ENCODE measurements around the gene CDC42EP2. TPM values are rescaled to one million over a fixed set of nuclear protein-coding genes. Genes with fewer than 3 reads are reported as not detected.

CDC42EP2 gene
- total RNA-seq, 1 donor: 15.6 TPM

DNA sequence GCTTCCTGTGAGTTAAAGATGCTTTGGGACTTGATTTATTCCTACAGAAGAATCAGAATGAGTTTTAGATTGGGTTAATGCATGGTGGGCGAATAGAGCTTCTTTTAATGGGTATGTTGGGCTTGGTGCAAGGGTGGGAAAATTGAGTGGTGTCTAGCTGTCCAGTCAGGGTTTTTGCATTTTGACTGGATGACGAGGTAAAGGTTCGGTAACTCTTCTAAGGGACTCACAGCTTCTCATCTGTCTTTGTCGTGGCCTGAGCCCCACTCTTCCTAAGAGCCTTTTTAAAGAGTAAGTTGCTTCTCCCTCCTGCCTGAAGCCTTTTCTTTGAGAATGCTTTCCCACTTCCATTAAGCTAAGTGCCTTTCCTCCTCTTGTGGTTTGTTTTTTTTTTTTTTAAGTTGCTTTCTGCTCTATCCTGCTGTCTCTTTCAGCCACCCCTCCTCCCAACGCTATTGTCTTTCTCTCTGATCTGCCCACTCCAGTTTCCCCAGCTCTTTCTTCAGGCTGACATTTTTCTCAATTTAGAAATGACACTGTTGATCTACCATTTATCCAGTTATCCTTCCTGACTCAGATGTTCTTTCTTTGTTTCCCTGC, 20.1 kb downstream of the CDC42EP2 start:
- H3K4me1 ChIP-seq (ENCODE audit: insufficient read depth, low read length): peaks cover 12% of the 10 kb centered on the region
- H3K79me2 ChIP-seq (ENCODE audit: insufficient read depth, low read length): peaks cover 60% of the 10 kb centered on the region
- H3K4me2 ChIP-seq (ENCODE audit: insufficient read depth, low read length): peak overlapping the region; percentile 98
- peak overlapping the region; percentile 94 for H3K4me3 ChIP-seq (ENCODE audit: insufficient read depth, low read length)
- peak; percentile 80 for DNase-seq (ENCODE audit: insufficient read length, low spot score, missing footprints)
- TF ChIP-seq, protein P1, sequence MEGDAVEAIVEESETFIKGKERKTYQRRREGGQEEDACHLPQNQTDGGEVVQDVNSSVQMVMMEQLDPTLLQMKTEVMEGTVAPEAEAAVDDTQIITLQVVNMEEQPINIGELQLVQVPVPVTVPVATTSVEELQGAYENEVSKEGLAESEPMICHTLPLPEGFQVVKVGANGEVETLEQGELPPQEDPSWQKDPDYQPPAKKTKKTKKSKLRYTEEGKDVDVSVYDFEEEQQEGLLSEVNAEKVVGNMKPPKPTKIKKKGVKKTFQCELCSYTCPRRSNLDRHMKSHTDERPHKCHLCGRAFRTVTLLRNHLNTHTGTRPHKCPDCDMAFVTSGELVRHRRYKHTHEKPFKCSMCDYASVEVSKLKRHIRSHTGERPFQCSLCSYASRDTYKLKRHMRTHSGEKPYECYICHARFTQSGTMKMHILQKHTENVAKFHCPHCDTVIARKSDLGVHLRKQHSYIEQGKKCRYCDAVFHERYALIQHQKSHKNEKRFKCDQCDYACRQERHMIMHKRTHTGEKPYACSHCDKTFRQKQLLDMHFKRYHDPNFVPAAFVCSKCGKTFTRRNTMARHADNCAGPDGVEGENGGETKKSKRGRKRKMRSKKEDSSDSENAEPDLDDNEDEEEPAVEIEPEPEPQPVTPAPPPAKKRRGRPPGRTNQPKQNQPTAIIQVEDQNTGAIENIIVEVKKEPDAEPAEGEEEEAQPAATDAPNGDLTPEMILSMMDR (IDR thresholded peaks at IDR 0.05; ENCODE audit: extremely low read depth, low read depth, low read length): no peak
- peak overlapping the region; percentile 95 for H3K27ac ChIP-seq (ENCODE audit: low read depth, low read length)
- H3K36me3 ChIP-seq (ENCODE audit: insufficient read depth, low read length): peaks cover 17% of the 10 kb centered on the region
- no peaks in the 10 kb centered on the region for H3K9me3 ChIP-seq (ENCODE audit: low read depth, low read length)
- no peaks in the 10 kb centered on the region for H3K27me3 ChIP-seq (ENCODE audit: insufficient read depth, low read length)
- H2AFZ ChIP-seq (ENCODE audit: low read length): no peak overlapping the region
- H4K20me1 ChIP-seq (ENCODE audit: insufficient read depth, low read length): peaks cover 42% of the 10 kb centered on the region

DNA sequence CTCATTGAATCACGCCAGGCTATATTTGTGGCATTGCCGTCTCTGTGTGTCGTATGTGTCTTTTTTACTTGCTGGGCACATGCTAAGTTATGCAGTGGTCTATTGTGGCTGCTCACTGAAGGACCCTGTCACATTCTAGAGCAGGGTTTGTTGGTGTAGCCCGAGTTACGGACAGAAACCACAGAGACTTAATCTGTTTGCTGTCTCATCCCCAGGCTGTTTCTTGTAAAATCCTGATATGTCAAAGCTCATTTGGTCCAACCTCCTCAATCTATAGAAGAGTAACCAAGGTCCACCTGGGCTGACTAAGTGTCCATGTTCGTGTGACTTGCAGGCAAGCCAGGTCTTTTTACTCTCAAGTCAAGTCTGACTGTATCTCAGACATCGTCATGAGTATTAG, 24.0 kb downstream of the CDC42EP2 start:
- no peak overlapping the region for H3K27ac ChIP-seq (ENCODE audit: low read depth, low read length)
- H3K4me2 ChIP-seq (ENCODE audit: insufficient read depth, low read length): no peak overlapping the region
- H3K9me3 ChIP-seq (ENCODE audit: low read depth, low read length): no peaks in the 10 kb centered on the region
- H3K4me3 ChIP-seq (ENCODE audit: insufficient read depth, low read length): no peak overlapping the region
- H4K20me1 ChIP-seq (ENCODE audit: insufficient read depth, low read length): peaks cover 61% of the 10 kb centered on the region
- H3K36me3 ChIP-seq (ENCODE audit: insufficient read depth, low read length): peaks cover 54% of the 10 kb centered on the region
- H3K27me3 ChIP-seq (ENCODE audit: insufficient read depth, low read length): no peaks in the 10 kb centered on the region
- peaks cover 11% of the 10 kb centered on the region for H3K4me1 ChIP-seq (ENCODE audit: insufficient read depth, low read length)
- H3K79me2 ChIP-seq (ENCODE audit: insufficient read depth, low read length): peaks cover 82% of the 10 kb centered on the region
- H2AFZ ChIP-seq (ENCODE audit: low read length): no peak overlapping the region
- DNase-seq (ENCODE audit: insufficient read length, low spot score, missing footprints): peak; percentile 48
- TF ChIP-seq, protein P1 (IDR thresholded peaks at IDR 0.05; ENCODE audit: extremely low read depth, low read depth, low read length): no peak

DNA sequence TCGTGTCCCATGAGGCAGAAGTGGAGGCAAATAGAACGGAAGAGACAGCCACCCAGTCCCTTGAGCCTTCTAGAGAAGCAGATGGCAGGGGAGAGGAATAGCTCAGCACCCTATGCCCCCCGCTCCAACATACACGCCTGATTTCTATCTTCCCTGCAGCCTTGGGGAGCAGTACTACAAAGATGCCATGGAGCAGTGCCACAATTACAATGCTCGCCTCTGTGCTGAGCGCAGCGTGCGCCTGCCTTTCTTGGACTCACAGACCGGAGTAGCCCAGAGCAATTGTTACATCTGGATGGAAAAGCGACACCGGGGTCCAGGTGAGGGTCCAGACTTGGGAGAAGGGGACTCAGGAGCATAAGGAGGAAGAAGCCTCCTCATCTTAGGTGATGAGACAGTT, 25.6 kb downstream of the CDC42EP2 start:
- Histone ChIP-seq H3K36me3 (ENCODE audit: insufficient read depth, low read length) (peaks cover 70% of the 10 kb centered on the region), H3K4me1 (ENCODE audit: insufficient read depth, low read length) (peaks cover 3% of the 10 kb centered on the region), H3K27ac (ENCODE audit: low read depth, low read length) (no peak overlapping the region), H3K27me3 (ENCODE audit: insufficient read depth, low read length) (no peaks in the 10 kb centered on the region), H3K4me2 (ENCODE audit: insufficient read depth, low read length) (no peak overlapping the region), H3K79me2 (ENCODE audit: insufficient read depth, low read length) (peaks cover 66% of the 10 kb centered on the region), H4K20me1 (ENCODE audit: insufficient read depth, low read length) (peaks cover 56% of the 10 kb centered on the region), H3K4me3 (ENCODE audit: insufficient read depth, low read length) (no peak overlapping the region), H2AFZ (ENCODE audit: low read length) (no peak overlapping the region), H3K9me3 (ENCODE audit: low read depth, low read length) (no peaks in the 10 kb centered on the region)
- DNase-seq (ENCODE audit: insufficient read length, low spot score, missing footprints): peak; percentile 34
- TF ChIP-seq, protein P1 (IDR thresholded peaks at IDR 0.05; ENCODE audit: extremely low read depth, low read depth, low read length): no peak

DNA sequence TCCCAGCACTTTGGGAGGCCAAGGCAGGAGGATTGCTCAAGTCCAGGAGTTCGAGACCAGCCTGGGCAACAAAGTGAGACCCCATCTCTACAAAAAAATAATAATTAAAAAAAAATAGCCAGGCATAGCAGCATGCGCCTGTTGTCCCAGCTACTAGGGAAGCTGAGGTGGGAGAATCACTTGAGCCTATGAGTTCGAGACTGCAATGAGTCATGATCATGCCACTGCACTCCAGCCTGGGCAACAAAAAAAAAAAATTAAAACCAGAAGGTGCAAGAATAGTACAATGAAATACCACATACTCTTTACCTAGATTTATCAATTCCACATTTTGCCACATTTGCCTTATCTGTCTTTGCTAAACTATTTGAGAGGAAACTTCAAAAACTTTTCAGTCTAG, 27.2 kb downstream of the CDC42EP2 start:
- DNase-seq (ENCODE audit: insufficient read length, low spot score, missing footprints): no peak
- peaks cover 46% of the 10 kb centered on the region for H4K20me1 ChIP-seq (ENCODE audit: insufficient read depth, low read length)
- no peaks in the 10 kb centered on the region for H3K27me3 ChIP-seq (ENCODE audit: insufficient read depth, low read length)
- no peaks in the 10 kb centered on the region for H3K4me1 ChIP-seq (ENCODE audit: insufficient read depth, low read length)
- H3K9me3 ChIP-seq (ENCODE audit: low read depth, low read length): no peaks in the 10 kb centered on the region
- no peak overlapping the region for H3K4me3 ChIP-seq (ENCODE audit: insufficient read depth, low read length)
- no peak overlapping the region for H3K27ac ChIP-seq (ENCODE audit: low read depth, low read length)
- peaks cover 84% of the 10 kb centered on the region for H3K36me3 ChIP-seq (ENCODE audit: insufficient read depth, low read length)
- no peak overlapping the region for H3K4me2 ChIP-seq (ENCODE audit: insufficient read depth, low read length)
- TF ChIP-seq, protein P1 (IDR thresholded peaks at IDR 0.05; ENCODE audit: extremely low read depth, low read depth, low read length): no peak
- no peak overlapping the region for H2AFZ ChIP-seq (ENCODE audit: low read length)
- peaks cover 50% of the 10 kb centered on the region for H3K79me2 ChIP-seq (ENCODE audit: insufficient read depth, low read length)

Data from osteoblast (primary cell).